Loucy (cell line): Measurements from ENCODE around the gene CCDC167.

Experiments
- CTCF ChIP-seq: fragments of 200-600 bp; sonication (generic); conservative IDR thresholded peaks from 2 replicates; pipeline ENCODE4 v1.5.1; 2014; ENCODE audit warnings: mild to moderate bottlenecking, antibody characterized with exemption, low read length
- EZH2phosphoT487 ChIP-seq: fragments of 200-600 bp; IDR thresholded peaks from 2 replicates; pipeline ENCODE4 v1.6.1; 2018; ENCODE audit warnings: antibody characterized with exemption, mild to moderate bottlenecking, moderate library complexity, borderline replicate concordance

GRCh38 chr6:37483252-37483901 is 16.3 kb downstream of the CCDC167 start:
- TF ChIP-seq CTCF (no peak), EZH2phosphoT487 (no peak)
